WERI-Rb-1 (cell line): ENCODE results near the gene JMJD7.
"Not testable (repeated sequence)": the region's sequence is repeated elsewhere in the genome, so short reads cannot be mapped to it uniquely, and the experiment has no call there.

Experiments
- DNase-seq: peaks from one replicate; pipeline ENCODE4 v3.0.0-alpha.2; 2020
- H3K27ac ChIP-seq: fragments of 250-450 bp; sonication (Bioruptor Pico); 2 replicates; pipeline ENCODE4 v1.5.1; 2020; ENCODE audit warnings: mild to moderate bottlenecking, moderate library complexity
- H3K27me3 ChIP-seq: fragments of 250-450 bp; sonication (Bioruptor Pico); 2 replicates; pipeline ENCODE4 v1.5.1; 2021; ENCODE audit warnings: mild to moderate bottlenecking, low read depth, moderate library complexity; ENCODE audit not compliant: insufficient read depth, severe bottlenecking
- H3K36me3 ChIP-seq: fragments of 250-450 bp; sonication (Bioruptor Pico); 2 replicates; pipeline ENCODE4 v1.5.1; 2020; ENCODE audit warnings: mild to moderate bottlenecking, moderate library complexity
- H3K4me3 ChIP-seq: 2 replicates; pipeline ENCODE4 v1.5.1; 2011; ENCODE audit warnings: low read depth, mild to moderate bottlenecking, control low read depth, low read length
- H3K9me3 ChIP-seq: fragments of 250-450 bp; sonication (Bioruptor Pico); 2 replicates; pipeline ENCODE4 v1.5.1; 2021; ENCODE audit warnings: mild to moderate bottlenecking, moderate library complexity; ENCODE audit not compliant: severe bottlenecking
- TF ChIP-seq, protein P1 (sequence below): IDR thresholded peaks from 2 replicates; pipeline ENCODE4 v1.5.1; 2011; ENCODE audit warnings: low read depth, mild to moderate bottlenecking, control low read depth, inconsistent platforms, low read length

The JMJD7 gene

DNA sequence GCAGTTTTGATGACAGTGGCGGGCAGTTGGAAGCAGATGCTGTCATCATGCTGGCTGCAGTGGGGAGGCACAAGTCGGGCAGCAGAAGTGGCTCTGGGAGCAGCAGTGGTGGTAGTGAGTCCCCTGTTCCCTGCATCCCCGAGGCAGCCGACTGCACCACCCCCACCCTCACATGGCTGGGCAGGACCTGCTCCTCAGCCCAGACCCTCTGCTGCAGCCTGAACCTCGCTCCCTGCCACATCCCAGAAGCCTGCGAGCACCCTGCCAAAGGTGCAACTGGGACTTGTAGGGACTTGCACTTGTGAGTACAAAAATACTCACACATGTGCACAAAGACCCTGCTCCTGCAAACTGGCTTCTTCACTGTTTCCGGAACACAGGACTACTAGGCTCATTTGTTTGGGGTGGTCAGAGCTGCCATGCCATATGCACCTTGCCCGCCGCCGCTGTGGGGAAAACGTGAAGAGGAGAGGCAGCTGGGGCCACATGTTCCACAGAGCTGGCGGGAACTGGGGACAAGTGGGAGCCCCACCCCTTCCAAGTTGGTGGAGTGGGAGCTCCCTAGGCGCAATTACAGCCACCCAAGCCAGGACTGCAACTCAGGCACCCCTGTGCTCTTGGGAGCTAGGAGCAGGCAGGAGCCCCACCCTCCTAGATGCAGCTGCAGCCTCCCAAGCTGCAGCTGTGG is 2.2 kb downstream of the JMJD7 start:
- Histone ChIP-seq H3K27me3 (no peaks in the 10 kb centered on the region), H3K9me3 (no peaks in the 10 kb centered on the region), H3K4me3 (no peak overlapping the region), H3K36me3 (no peaks in the 10 kb centered on the region; the same call in 1 of the 2 replicates), H3K27ac (no peak overlapping the region)
- no peak for DNase-seq
- TF ChIP-seq, protein P1, sequence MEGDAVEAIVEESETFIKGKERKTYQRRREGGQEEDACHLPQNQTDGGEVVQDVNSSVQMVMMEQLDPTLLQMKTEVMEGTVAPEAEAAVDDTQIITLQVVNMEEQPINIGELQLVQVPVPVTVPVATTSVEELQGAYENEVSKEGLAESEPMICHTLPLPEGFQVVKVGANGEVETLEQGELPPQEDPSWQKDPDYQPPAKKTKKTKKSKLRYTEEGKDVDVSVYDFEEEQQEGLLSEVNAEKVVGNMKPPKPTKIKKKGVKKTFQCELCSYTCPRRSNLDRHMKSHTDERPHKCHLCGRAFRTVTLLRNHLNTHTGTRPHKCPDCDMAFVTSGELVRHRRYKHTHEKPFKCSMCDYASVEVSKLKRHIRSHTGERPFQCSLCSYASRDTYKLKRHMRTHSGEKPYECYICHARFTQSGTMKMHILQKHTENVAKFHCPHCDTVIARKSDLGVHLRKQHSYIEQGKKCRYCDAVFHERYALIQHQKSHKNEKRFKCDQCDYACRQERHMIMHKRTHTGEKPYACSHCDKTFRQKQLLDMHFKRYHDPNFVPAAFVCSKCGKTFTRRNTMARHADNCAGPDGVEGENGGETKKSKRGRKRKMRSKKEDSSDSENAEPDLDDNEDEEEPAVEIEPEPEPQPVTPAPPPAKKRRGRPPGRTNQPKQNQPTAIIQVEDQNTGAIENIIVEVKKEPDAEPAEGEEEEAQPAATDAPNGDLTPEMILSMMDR = no peak

DNA sequence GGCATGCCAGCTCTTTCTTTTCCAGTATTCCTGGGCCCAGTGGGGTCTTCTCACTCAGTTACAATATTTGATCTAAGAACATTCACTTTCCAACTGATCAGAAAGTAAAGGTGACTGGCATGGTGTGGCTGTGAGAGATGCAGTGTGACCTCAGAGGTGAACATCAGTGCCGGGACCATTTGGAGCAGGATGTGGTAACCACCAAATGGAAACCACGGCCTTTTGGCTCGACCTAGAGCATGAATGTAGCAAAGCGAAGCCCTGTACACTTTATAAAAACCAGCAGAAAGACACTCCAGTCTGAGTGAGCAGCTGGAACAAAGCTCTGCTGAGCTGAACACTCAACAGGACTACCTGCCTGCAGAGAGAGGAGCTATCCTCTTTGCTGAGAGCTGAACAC is 3.4 kb downstream of the JMJD7 start:
- H3K4me3 ChIP-seq, DNase-seq, H3K27ac ChIP-seq, H3K9me3 ChIP-seq, H3K36me3 ChIP-seq, H3K27me3 ChIP-seq: not testable (repeated sequence)

DNA sequence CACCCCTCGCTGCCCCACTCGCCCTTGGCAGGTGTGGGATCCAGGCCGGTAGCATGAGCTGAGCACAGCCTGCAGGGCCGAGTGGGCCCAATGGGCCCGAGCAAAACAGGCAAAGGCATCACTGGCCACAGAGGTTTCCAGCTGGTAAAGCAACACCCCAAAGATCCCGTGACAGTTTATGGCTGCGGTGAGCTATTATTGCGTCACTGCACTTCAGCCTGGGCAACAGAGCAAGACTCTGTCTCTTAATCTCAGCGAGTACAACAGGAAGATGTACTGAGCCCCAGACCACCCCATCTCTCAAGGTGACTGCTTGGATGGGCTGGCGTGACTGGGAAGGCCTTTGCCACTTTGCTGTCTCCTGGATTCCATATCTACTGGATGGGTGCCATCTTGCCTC is 4.3 kb downstream of the JMJD7 start:
- H3K36me3 ChIP-seq = no peaks in the 10 kb centered on the region; the same call in 1 of the 2 replicates
- TF ChIP-seq, protein P1 = no peak
- H3K4me3 ChIP-seq = no peak overlapping the region
- H3K27ac ChIP-seq = no peak overlapping the region
- H3K27me3 ChIP-seq = no peaks in the 10 kb centered on the region
- no peak for DNase-seq
- H3K9me3 ChIP-seq = no peaks in the 10 kb centered on the region

DNA sequence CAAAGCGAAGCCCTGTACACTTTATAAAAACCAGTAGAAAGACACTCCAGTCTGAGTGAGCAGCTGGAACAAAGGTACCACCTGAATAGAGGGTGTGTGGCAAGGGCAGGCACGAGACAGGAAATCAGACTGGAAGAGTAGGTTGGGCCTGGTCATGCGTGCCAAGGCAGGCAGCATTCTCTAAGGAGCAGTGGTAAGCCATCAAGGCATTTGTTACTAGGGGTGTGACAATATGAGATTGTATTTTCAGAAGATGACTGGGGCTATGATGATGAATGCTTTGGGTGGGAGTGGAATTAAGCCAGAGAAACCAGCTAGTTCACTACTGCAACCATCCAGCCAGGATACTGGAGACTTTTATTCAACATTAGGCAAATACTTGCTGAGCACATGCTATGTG is 5.0 kb downstream of the JMJD7 start:
- no peak overlapping the region for H3K4me3 ChIP-seq
- no peaks in the 10 kb centered on the region for H3K9me3 ChIP-seq
- no peak overlapping the region for H3K27ac ChIP-seq
- no peaks in the 10 kb centered on the region; the same call in 1 of the 2 replicates for H3K36me3 ChIP-seq
- no peak for DNase-seq
- H3K27me3 ChIP-seq = no peaks in the 10 kb centered on the region
- TF ChIP-seq, protein P1 = no peak

DNA sequence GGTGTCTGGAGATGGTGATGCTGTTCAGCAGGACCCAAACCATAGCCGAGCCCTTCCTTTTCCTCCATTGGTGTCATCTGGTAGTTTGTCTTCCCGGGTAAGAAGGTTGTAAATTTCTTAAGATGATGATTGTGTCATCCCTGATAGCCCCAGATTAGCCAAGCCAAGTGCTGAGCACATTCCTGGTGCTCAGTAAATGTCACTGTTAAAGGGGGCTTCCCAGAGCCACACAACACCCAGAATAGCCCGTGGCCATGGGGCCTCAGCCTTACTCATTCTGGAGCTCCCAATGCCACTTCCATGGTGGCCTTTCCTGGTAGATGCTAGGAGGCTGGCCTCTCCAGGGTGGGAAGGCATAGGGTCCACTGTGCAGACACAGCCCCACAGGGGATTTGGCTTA is 6.2 kb downstream of the JMJD7 start:
- Histone ChIP-seq H3K27me3 (no peaks in the 10 kb centered on the region), H3K9me3 (no peaks in the 10 kb centered on the region), H3K36me3 (no peaks in the 10 kb centered on the region; the same call in 1 of the 2 replicates), H3K27ac (no peak overlapping the region), H3K4me3 (no peak overlapping the region)
- TF ChIP-seq, protein P1 = no peak
- no peak for DNase-seq

DNA sequence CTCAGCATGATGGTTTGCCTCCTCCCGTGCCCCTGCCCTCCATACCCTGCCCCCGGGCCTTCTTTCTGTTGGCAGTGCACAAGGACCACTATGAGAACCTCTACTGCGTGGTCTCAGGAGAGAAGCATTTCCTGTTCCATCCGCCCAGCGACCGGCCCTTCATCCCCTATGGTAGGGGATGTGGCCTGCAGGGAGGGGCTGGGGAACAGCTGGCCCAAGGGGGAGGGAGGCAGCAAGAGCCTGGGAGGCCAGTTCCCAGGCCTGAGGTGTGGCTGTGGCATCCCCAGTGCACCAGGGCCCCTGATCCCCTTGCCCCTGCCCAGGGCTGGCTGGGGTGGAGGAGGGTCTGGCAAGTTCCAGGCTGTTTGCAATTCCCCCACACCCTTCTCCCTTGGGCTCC is 8.2 kb downstream of the JMJD7 start:
- no peak for DNase-seq
- Histone ChIP-seq H3K27me3 (no peaks in the 10 kb centered on the region), H3K9me3 (no peaks in the 10 kb centered on the region), H3K27ac (no peak overlapping the region), H3K4me3 (no peak overlapping the region), H3K36me3 (peaks cover 5% of the 10 kb centered on the region)
- TF ChIP-seq, protein P1 = no peak
